ENCODE results near the gene WRNIP1. TPM values are rescaled to one million over a fixed set of nuclear protein-coding genes. Genes with fewer than 3 reads are reported as not detected.

Gene WRNIP1
- total and polyA plus RNA-seq, 10 donors = 31.4 to 47.7 (median 39.4) TPM

GRCh38 chr6:2816158-2816557 is 51.0 kb downstream of the WRNIP1 start:
- intact Hi-C loops (cut with DNase I; ENCODE audit: low total_unique reads) = no loop called here
- H3K4me3 ChIP-seq = no peak overlapping the region

GRCh38 chr6:2817903-2818443 is 52.8 kb downstream of the WRNIP1 start:
- DNase-seq = no peak
- peaks cover 0 to 5% (median 0%) of the 10 kb centered on the region in 6 donors for H3K36me3 ChIP-seq
- peaks cover 4 to 43% (median 19%) of the 10 kb centered on the region in 6 donors for H3K4me1 ChIP-seq
- intact Hi-C loops (cut with DNase I; ENCODE audit: low total_unique reads) = no loop called here
- peaks cover 0 to 25% (median 19%) of the 10 kb centered on the region in 8 donors for H3K9me3 ChIP-seq
- TF ChIP-seq POLR2AphosphoS5 (IDR thresholded peaks at IDR 0.05) (no peak), POLR2A (IDR thresholded peaks at IDR 0.05) (no peak), CTCF (IDR thresholded peaks at IDR 0.05 in 8 of 11, conservative IDR thresholded peaks at IDR 0.05 in 3 of 11) (no peak)
- H3K4me3 ChIP-seq = no peak overlapping the region
- 33 to 54% (median 41%) methylated on average over 4 of the region's 4 CpGs for WGBS, 5 donors
- H3K27ac ChIP-seq = peak overlapping the region; percentile 5 to 68 (median 50)
- H3K27me3 ChIP-seq (replicated peaks in 1 of 7) = no peaks in the 10 kb centered on the region

More at GRCh38 chr6:2816158-2816557, 51.0 kb downstream of the WRNIP1 start:
- Histone ChIP-seq H3K4me1 (peaks cover 4 to 38% (median 19%) of the 10 kb centered on the region in 6 donors), H3K27ac (no peak overlapping the region), H3K9me3 (peaks cover 0 to 25% (median 19%) of the 10 kb centered on the region in 8 donors), H3K27me3 (replicated peaks in 1 of 7) (no peaks in the 10 kb centered on the region), H3K36me3 (peaks cover 0 to 5% (median 0%) of the 10 kb centered on the region in 6 donors)
- TF ChIP-seq CTCF (IDR thresholded peaks at IDR 0.05 in 8 of 11, conservative IDR thresholded peaks at IDR 0.05 in 3 of 11) (no peak), POLR2AphosphoS5 (IDR thresholded peaks at IDR 0.05) (no peak), POLR2A (IDR thresholded peaks at IDR 0.05) (no peak)
- DNase-seq = no peak

- no peak for DNase-seq
- Histone ChIP-seq H3K27ac (peak overlapping the region in 7 of 8 donors; percentile 5 to 60 (median 47)), H3K9me3 (peaks cover 0 to 25% (median 19%) of the 10 kb centered on the region in 8 donors), H3K4me1 (peaks cover 4 to 43% (median 19%) of the 10 kb centered on the region in 6 donors), H3K4me3 (no peak overlapping the region), H3K36me3 (peaks cover 0 to 5% (median 0%) of the 10 kb centered on the region in 6 donors), H3K27me3 (replicated peaks in 1 of 7) (no peaks in the 10 kb centered on the region)
- intact Hi-C loops (cut with DNase I; ENCODE audit: low total_unique reads) = no loop called here
- 17 to 30% (median 21%) methylated on average over 3 of the region's 3 CpGs for WGBS, 5 donors
- no peak for TF ChIP-seq POLR2A (IDR thresholded peaks at IDR 0.05)
- no peak for TF ChIP-seq POLR2AphosphoS5 (IDR thresholded peaks at IDR 0.05)
- no peak for TF ChIP-seq CTCF (IDR thresholded peaks at IDR 0.05 in 8 of 11, conservative IDR thresholded peaks at IDR 0.05 in 3 of 11)
Measured at GRCh38 chr6:2818593-2818992, 53.4 kb downstream of the WRNIP1 start.

GRCh38 chr6:2819115-2819514 is 53.9 kb downstream of the WRNIP1 start:
- TF ChIP-seq POLR2AphosphoS5 (IDR thresholded peaks at IDR 0.05) = no peak
- TF ChIP-seq POLR2A (IDR thresholded peaks at IDR 0.05) = no peak
- TF ChIP-seq CTCF (IDR thresholded peaks at IDR 0.05 in 8 of 11, conservative IDR thresholded peaks at IDR 0.05 in 3 of 11) = no peak
- H3K36me3 ChIP-seq = peaks cover 0 to 5% (median 0%) of the 10 kb centered on the region in 6 donors
- intact Hi-C loops (cut with DNase I; ENCODE audit: low total_unique reads) = no loop called here
- H3K27me3 ChIP-seq (replicated peaks in 1 of 7) = no peaks in the 10 kb centered on the region
- peak overlapping the region in 2 of 8 donors; percentile 35 to 47 for H3K27ac ChIP-seq
- peaks cover 4 to 43% (median 19%) of the 10 kb centered on the region in 6 donors for H3K4me1 ChIP-seq
- WGBS, 5 donors = 80 to 94% (median 86%) methylated on average over 5 of the region's 5 CpGs
- H3K9me3 ChIP-seq = peaks cover 0 to 25% (median 19%) of the 10 kb centered on the region in 8 donors
- DNase-seq = no peak
- H3K4me3 ChIP-seq = no peak overlapping the region

Data from spleen (tissue), 11 donors.